Esophagus muscularis mucosa (tissue), 4 donors: ENCODE data around the gene LSM2. TPM values are rescaled to one million over a fixed set of nuclear protein-coding genes. Genes with fewer than 3 reads are reported as not detected.
"Not testable (repeated sequence)": the region's sequence is repeated elsewhere in the genome, so short reads cannot be mapped to it uniquely, and the experiment has no call there.

ENCODE experiments used
- DNase-seq: peaks from one replicate; pipeline ENCODE4 v3.0.0-alpha.2; 2017; ENCODE audit errors: extremely low spot score
- H3K27ac ChIP-seq, 4 donors: fragments of 200-600 bp; sonication (generic); replicated peaks in 1 of 4; 1 replicate in 3 of 4; 2 replicates in 1 of 4; pipeline ENCODE4 v1.5.1; 2016 to 2019; ENCODE audit warnings: mild to moderate bottlenecking in 1 of 4
- H3K27me3 ChIP-seq, 4 donors: fragments of 200-600 bp; sonication (generic); one replicate each; pipeline versions ENCODE4 v1.5.1 to v1.6.0; 2016 to 2019
- H3K36me3 ChIP-seq, 4 donors: fragments of 200-600 bp; sonication (generic); one replicate each; pipeline ENCODE4 v1.5.1; 2016 to 2019
- H3K4me1 ChIP-seq, 4 donors: fragments of 200-600 bp; sonication (generic); one replicate each; pipeline ENCODE4 v1.5.1; 2016 to 2019
- H3K4me3 ChIP-seq, 4 donors: fragments of 200-600 bp; sonication (generic); 1 replicate in 2 of 4; 2 replicates in 2 of 4; pipeline ENCODE4 v1.5.1; 2016 to 2019; ENCODE audit warnings: mild to moderate bottlenecking in 4 of 4, moderate library complexity in 1 of 4
- H3K9me3 ChIP-seq, 4 donors: fragments of 200-600 bp; sonication (generic); 1 replicate in 3 of 4; 2 replicates in 1 of 4; pipeline ENCODE4 v1.5.1; 2016 to 2019
- EP300 ChIP-seq: sonication (generic); formaldehyde crosslinking; IDR thresholded peaks from one replicate; pipeline ENCODE4 v1.6.1; 2017; ENCODE audit warnings: antibody characterized with exemption
- POLR2A ChIP-seq: fragments of 450-650 bp; IDR thresholded peaks from one replicate; pipeline ENCODE4 v1.6.1; 2017; ENCODE audit warnings: antibody characterized with exemption, moderate library complexity, mild to moderate bottlenecking, low read depth
- POLR2AphosphoS5 ChIP-seq, 2 donors: sonication (generic); formaldehyde crosslinking; IDR thresholded peaks; one replicate each; pipeline ENCODE4 v1.6.1; 2017; ENCODE audit warnings: antibody characterized with exemption in 2 of 2
- WGBS: methylation state at CpG from one replicate; pipeline ENCODE4 v1.1.5; 2018; 5-methylcytosine and 5-hydroxymethylcytosine counted together
- intact Hi-C: fragments of 100-400 bp; cut with DNase I; formaldehyde crosslinking; loops from one replicate; pipeline ENCODE4 v1.15.1; 2023
- total RNA-seq, 4 donors: library from RNA; depleted of rRNA; stranded (reverse); fragments of >200 nt; gene quantifications; one replicate each; pipeline versions ENCODE4 v1.1.0 to v1.2.1, GENCODE V29; 2016
- TF ChIP-seq, protein P1 (sequence below), 3 experiments: fragments of 200-600 bp in 2 of 3; fragments of 450-650 bp in 1 of 3; sonication (generic) in 2 of 3; IDR thresholded peaks; one replicate each; pipeline ENCODE4 v1.5.1; 2017 to 2019; ENCODE audit warnings: antibody characterized with exemption in 3 of 3, mild to moderate bottlenecking in 2 of 3, moderate library complexity in 1 of 3

The LSM2 gene
- total RNA-seq, 4 donors from 2014 or later: 24.2 to 41.5 (median 32.9) TPM

- TF ChIP-seq POLR2AphosphoS5 (IDR thresholded peaks at IDR 0.05) (peak; percentile 87 to 96), POLR2A (no peak), EP300 (no peak)
- TF ChIP-seq, protein P1, sequence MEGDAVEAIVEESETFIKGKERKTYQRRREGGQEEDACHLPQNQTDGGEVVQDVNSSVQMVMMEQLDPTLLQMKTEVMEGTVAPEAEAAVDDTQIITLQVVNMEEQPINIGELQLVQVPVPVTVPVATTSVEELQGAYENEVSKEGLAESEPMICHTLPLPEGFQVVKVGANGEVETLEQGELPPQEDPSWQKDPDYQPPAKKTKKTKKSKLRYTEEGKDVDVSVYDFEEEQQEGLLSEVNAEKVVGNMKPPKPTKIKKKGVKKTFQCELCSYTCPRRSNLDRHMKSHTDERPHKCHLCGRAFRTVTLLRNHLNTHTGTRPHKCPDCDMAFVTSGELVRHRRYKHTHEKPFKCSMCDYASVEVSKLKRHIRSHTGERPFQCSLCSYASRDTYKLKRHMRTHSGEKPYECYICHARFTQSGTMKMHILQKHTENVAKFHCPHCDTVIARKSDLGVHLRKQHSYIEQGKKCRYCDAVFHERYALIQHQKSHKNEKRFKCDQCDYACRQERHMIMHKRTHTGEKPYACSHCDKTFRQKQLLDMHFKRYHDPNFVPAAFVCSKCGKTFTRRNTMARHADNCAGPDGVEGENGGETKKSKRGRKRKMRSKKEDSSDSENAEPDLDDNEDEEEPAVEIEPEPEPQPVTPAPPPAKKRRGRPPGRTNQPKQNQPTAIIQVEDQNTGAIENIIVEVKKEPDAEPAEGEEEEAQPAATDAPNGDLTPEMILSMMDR (IDR thresholded peaks at IDR 0.05): no peak
Observed at GRCh38 chr6:31814677-31815024, 7.9 kb upstream of the LSM2 start.

DNA sequence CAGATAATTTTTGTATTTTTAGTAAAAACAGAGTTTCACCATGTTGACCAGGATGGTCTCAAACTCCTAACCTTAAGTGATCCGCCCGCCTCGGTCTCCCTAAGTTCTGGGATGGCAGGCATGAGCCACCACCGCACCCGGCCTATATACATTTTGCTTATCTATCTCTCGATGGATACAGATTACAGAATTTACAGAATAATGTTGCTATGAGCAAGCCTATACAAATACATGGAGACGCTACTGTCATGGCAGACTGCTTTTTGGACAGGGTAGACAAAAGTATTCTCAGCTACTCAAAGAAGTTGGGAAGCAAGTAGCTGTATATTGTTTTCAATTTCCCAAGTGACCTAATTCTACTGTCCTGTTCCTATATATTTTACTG is 6.7 kb upstream of the LSM2 start:
- WGBS: 97% methylated on average over 7 of the region's 7 CpGs
- Histone ChIP-seq H3K36me3 (peaks cover 0 to 6% (median 0%) of the 10 kb centered on the region in 4 donors), H3K27ac (peak overlapping the region; percentile 94 to 100 (median 97)), H3K4me1 (peaks cover 9 to 27% (median 26%) of the 10 kb centered on the region in 4 donors), H3K4me3 (peak overlapping the region in 3 of 4 donors; percentile 57 to 62 (median 60)), H3K9me3 (no peaks in the 10 kb centered on the region), H3K27me3 (no peaks in the 10 kb centered on the region)
- TF ChIP-seq EP300 (no peak), POLR2AphosphoS5 (IDR thresholded peaks at IDR 0.05) (no peak)
- DNase-seq: no peak
- intact Hi-C loops: no loop called here

More at GRCh38 chr6:31814677-31815024, 7.9 kb upstream of the LSM2 start:
- H3K4me1 ChIP-seq: peaks cover 19 to 39% (median 38%) of the 10 kb centered on the region in 4 donors
- peaks cover 0 to 6% (median 0%) of the 10 kb centered on the region in 4 donors for H3K36me3 ChIP-seq
- H3K27ac ChIP-seq: peak overlapping the region; percentile 94 to 100 (median 97)
- peak; percentile 98 for DNase-seq
- no peaks in the 10 kb centered on the region for H3K27me3 ChIP-seq
- 1% methylated on average over 13 of the region's 13 CpGs for WGBS
- no peaks in the 10 kb centered on the region for H3K9me3 ChIP-seq
- intact Hi-C loops: no loop called here
- peak overlapping the region; percentile 57 to 66 (median 61) for H3K4me3 ChIP-seq

DNA sequence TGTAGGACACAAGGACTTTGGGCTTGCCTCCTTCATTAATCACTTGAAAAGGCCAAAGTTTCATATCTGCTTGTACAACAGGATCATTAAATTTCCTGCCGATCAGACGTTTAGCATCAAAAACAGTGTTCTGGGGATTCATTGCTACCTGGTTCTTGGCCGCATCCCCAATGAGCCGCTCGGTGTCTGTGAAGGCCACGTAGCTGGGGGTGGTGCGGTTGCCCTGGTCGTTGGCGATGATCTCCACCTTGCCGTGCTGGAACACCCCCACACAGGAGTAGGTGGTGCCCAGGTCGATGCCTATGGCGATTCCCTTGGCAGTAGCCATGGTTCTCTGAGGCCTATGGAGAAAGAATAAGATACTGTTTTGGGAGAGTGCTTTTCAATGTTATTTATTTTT is 4.9 kb upstream of the LSM2 start:
- H3K27me3 ChIP-seq: no peaks in the 10 kb centered on the region
- H3K9me3 ChIP-seq: no peaks in the 10 kb centered on the region
- H3K4me1 ChIP-seq: peaks cover 15 to 24% (median 23%) of the 10 kb centered on the region in 4 donors
- H3K36me3 ChIP-seq: peaks cover 0 to 6% (median 0%) of the 10 kb centered on the region in 4 donors
- no peak for DNase-seq
- intact Hi-C loops: no loop called here
- H3K27ac ChIP-seq: no peak overlapping the region
- no peak overlapping the region for H3K4me3 ChIP-seq
- WGBS: 97% methylated on average over 5 of the region's 12 CpGs
- TF ChIP-seq, protein P1 (IDR thresholded peaks at IDR 0.05): no peak
- TF ChIP-seq EP300: no peak
- no peak for TF ChIP-seq POLR2A
- TF ChIP-seq POLR2AphosphoS5 (IDR thresholded peaks at IDR 0.05): no peak

GRCh38 chr6:31808599-31808998 is 1.8 kb upstream of the LSM2 start:
- DNase-seq, H3K27ac ChIP-seq: not testable (repeated sequence)

DNA sequence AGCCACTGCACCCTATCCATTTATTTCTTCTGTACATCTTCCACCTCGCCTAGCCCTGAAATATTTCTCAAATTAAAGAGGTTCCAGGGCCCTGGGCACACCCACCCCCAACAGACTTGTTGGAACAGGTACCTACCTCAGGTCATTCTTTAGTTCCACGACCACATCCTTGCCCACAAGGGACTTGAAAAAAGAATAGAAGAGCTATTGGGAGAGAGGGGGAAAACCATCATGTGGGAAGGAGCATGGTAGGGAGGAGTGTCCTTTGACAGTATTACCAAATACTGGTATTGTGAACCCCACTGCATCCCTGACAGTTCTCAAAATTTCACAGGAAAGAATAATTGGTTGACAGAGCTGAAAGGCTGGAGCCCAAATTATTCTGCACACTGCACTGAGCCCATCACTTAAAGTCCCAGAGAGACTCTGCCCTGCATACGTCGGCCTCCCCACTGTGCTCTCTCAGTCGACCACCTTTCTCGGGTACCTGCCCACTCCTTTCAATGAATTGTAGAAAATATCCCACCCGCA is 762 bp downstream of the LSM2 start:
- H3K27ac ChIP-seq: peak overlapping the region; percentile 85 to 96 (median 92)
- no peaks in the 10 kb centered on the region for H3K27me3 ChIP-seq
- H3K36me3 ChIP-seq: peaks cover 4 to 32% (median 18%) of the 10 kb centered on the region in 4 donors
- H3K4me1 ChIP-seq: peaks cover 17 to 30% (median 24%) of the 10 kb centered on the region in 4 donors
- TF ChIP-seq POLR2AphosphoS5 (IDR thresholded peaks at IDR 0.05) (no peak), EP300 (no peak), POLR2A (no peak)
- TF ChIP-seq, protein P1 (IDR thresholded peaks at IDR 0.05): no peak
- DNase-seq: no peak
- 15% methylated on average over 7 of the region's 7 CpGs for WGBS
- H3K4me3 ChIP-seq: peak overlapping the region; percentile 55 to 72 (median 59)
- intact Hi-C loops: no loop called here
- H3K9me3 ChIP-seq: no peaks in the 10 kb centered on the region

More at GRCh38 chr6:31808599-31808998, 1.8 kb upstream of the LSM2 start:
- H3K27me3 ChIP-seq, H3K9me3 ChIP-seq, intact Hi-C loops, H3K4me3 ChIP-seq: not testable (repeated sequence)
- 87% methylated on average over 10 of the region's 10 CpGs for WGBS
- peaks cover 21 to 32% (median 31%) of the 10 kb centered on the region in 4 donors for H3K4me1 ChIP-seq
- H3K36me3 ChIP-seq: peaks cover 0 to 11% (median 0%) of the 10 kb centered on the region in 4 donors

DNA sequence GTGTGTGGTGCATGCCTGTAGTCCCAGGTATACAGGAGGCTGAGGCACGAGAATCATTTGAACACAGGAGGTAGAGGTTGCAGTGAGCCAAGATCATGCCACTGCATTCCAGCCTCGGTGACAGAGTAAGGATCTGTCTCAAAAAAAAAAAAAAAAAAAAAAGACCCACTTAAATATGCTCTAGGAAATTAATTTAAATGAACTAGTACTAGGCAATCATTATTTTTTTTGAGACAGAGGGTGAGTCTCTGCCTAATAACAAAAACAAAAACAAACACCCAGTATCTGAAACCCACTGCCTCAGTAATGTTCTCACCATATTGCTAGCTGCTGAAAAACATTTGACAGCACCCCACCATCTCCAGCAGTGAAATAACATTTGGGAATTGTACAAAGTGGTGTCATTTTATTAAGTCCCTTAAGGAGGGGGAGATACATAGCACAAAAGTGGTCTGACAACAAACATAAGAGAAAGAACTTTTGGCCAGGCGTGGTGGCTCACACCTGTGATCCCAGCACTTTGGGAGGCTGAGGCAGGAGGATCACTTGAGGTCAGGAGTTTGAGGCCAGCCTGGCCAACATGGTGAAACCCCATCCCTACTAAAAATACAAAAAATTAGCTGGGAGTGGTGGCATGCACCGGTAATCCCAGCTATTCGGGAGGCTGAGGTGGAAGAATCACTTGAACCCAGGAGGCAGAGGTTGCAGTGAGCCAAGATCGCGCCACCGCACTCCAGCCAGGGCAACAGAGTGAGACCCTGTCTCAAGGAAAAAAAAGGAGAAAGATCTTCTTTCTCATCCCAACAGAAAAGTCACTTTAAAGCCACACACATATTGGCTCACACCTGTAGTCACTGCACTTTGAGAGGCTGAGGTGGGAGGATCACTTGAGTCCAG is 5.5 kb downstream of the LSM2 start:
- H3K27ac ChIP-seq, H3K4me3 ChIP-seq, H3K9me3 ChIP-seq, H3K27me3 ChIP-seq, DNase-seq, intact Hi-C loops: not testable (repeated sequence)
- peaks cover 11 to 23% (median 18%) of the 10 kb centered on the region in 4 donors for H3K4me1 ChIP-seq
- peaks cover 4 to 40% (median 21%) of the 10 kb centered on the region in 4 donors for H3K36me3 ChIP-seq
- WGBS: 94% methylated on average over 8 of the region's 8 CpGs
